K562 (cell line): ENCODE results near the gene MRPL30. TPM values are rescaled to one million over a fixed set of nuclear protein-coding genes. Genes with fewer than 3 reads are reported as not detected.
A peak's percentile ranks its signal among the peaks of the same experiment; 100 is the strongest.

ENCODE experiments used
- ATAC-seq: fragments of 200-7000 bp; cut with Tn5 transposase; 3 replicates; pipeline ENCODE4 v1.9.1; 2020; ENCODE audit warnings: moderate library complexity
- BruUV-seq: library from RNA; stranded (reverse); fragments of 400-500 nt; replicated peaks from 2 replicates; lab custom pipeline; 2021; lab: Mats Ljungman, UMichigan
- CTCF ChIA-PET: fragments of 300-600 bp; formaldehyde crosslinking; extraction: SDS; loops from one replicate; lab custom pipeline; 2021; ENCODE audit warnings: low intra/inter-chr PET ratio; lab: Yijun Ruan, JAX
- POLR2A ChIA-PET: fragments of 300-600, 350-650 bp; sonication (Branson Sonifier 250); formaldehyde crosslinking; extraction: SDS; loops from one replicate; lab custom pipeline; 2021; ENCODE audit warnings: antibody characterized with exemption, inconsistent platforms; lab: Yijun Ruan, JAX
- DNase-seq, 4 experiments: peaks; one replicate each; pipeline versions ENCODE4 v3.0.0 to v3.0.0-alpha.2; 2011 to 2018; ENCODE audit warnings: low spot score in 3 of 4, mixed read lengths in 3 of 4; ENCODE audit errors: extremely low read depth in 1 of 4
- FAIRE-seq: peaks from 2 replicates; lab custom pipeline; 2011; peaks lifted over from hg19 to GRCh38; lab: Jason Lieb, UNC
- H2AFZ ChIP-seq: 2 replicates; pipeline ENCODE4 v1.6.0; 2011; ENCODE audit warnings: low read depth, low read length, control low read depth, inconsistent platforms
- H3K27ac ChIP-seq: fragments of 200-600 bp; 3 replicates; pipeline ENCODE4 v1.8.0; 2011; ENCODE audit warnings: low read depth, mild to moderate bottlenecking, control low read depth, inconsistent platforms, low read length, moderate library complexity, mixed read lengths; ENCODE audit errors: extremely low read depth
- H3K27me3 ChIP-seq, 2 experiments: fragments of 300-600 bp in 1 of 2; 2 replicates in 1 of 2; 3 replicates in 1 of 2; pipeline versions ENCODE4 v1.6.0 to v1.8.0; 2011; ENCODE audit warnings: inconsistent platforms in 2 of 2, low read length in 2 of 2, mild to moderate bottlenecking in 1 of 2, mixed read lengths in 1 of 2, moderate library complexity in 1 of 2; ENCODE audit not compliant: control insufficient read depth in 2 of 2, insufficient read depth in 2 of 2
- H3K36me3 ChIP-seq: fragments of 300-600 bp; 3 replicates; pipeline ENCODE4 v1.8.0; 2011; ENCODE audit warnings: mild to moderate bottlenecking, low read length, inconsistent platforms; ENCODE audit not compliant: control insufficient read depth, insufficient read depth
- H3K4me1 ChIP-seq, 2 experiments: fragments of 200-600 bp in 1 of 2; replicated peaks in 1 of 2; 2 replicates in 1 of 2; 3 replicates in 1 of 2; pipeline versions ENCODE4 v1.5.1 to v1.8.0; 2011; ENCODE audit warnings: inconsistent platforms in 2 of 2, low read length in 2 of 2, mild to moderate bottlenecking in 1 of 2, mixed read lengths in 1 of 2, moderate library complexity in 1 of 2; ENCODE audit not compliant: control insufficient read depth in 2 of 2, insufficient read depth in 2 of 2
- H3K4me2 ChIP-seq: 2 replicates; pipeline ENCODE4 v1.6.1; 2011; ENCODE audit warnings: low read length, control low read depth, inconsistent platforms, mixed read lengths; ENCODE audit not compliant: insufficient read depth
- H3K4me3 ChIP-seq: fragments of 200-600 bp; sonication (generic), shearing (Covaris generic); 2 replicates; pipeline ENCODE4 v1.5.1; 2016; ENCODE audit warnings: control low read depth, inconsistent platforms
- H3K79me2 ChIP-seq: fragments of 200-600 bp; 3 replicates; pipeline ENCODE4 v1.8.0; 2011; ENCODE audit warnings: low read length, inconsistent platforms; ENCODE audit not compliant: control insufficient read depth, insufficient read depth
- H3K9ac ChIP-seq, 2 experiments: 2 replicates each; pipeline versions ENCODE4 v1.6.0 to v1.6.1; 2011; ENCODE audit warnings: low read depth in 2 of 2, low read length in 2 of 2, control low read depth in 1 of 2, inconsistent platforms in 1 of 2, mild to moderate bottlenecking in 1 of 2, mixed read lengths in 1 of 2; ENCODE audit not compliant: insufficient read depth in 1 of 2
- H3K9me1 ChIP-seq: one replicate; pipeline ENCODE4 v1.6.0; 2011; ENCODE audit warnings: inconsistent platforms, mild to moderate bottlenecking, low read length, moderate library complexity; ENCODE audit not compliant: control insufficient read depth, insufficient read depth
- H3K9me3 ChIP-seq: replicated peaks from 2 replicates; pipeline ENCODE4 v1.5.1; 2011; ENCODE audit warnings: low read depth, low read length, inconsistent platforms; ENCODE audit not compliant: control insufficient read depth, insufficient read depth
- H4K20me1 ChIP-seq: replicated peaks from 2 replicates; pipeline ENCODE4 v1.6.1; 2011; ENCODE audit warnings: low read length, inconsistent platforms, mixed read lengths; ENCODE audit not compliant: control insufficient read depth, insufficient read depth
- ADNP ChIP-seq: fragments of 200-800 bp; sonication (Bioruptor generic); IDR thresholded peaks from 2 replicates; pipeline ENCODE4 v1.6.1; 2016; ENCODE audit warnings: missing genetic modification characterization, missing compliant biosample characterization
- NFATC3 ChIP-seq: fragments of 450-650 bp; IDR thresholded peaks from 2 replicates; pipeline ENCODE4 v1.6.1; 2017; ENCODE audit warnings: mild to moderate bottlenecking
- POLR2A ChIP-seq: fragments of 450-650 bp; conservative IDR thresholded peaks from 2 replicates; pipeline ENCODE4 v1.6.1; 2016
- PYGO2 ChIP-seq: fragments of 450-650 bp; IDR thresholded peaks from 2 replicates; pipeline ENCODE4 v1.6.1; 2016; ENCODE audit warnings: mild to moderate bottlenecking, missing genetic modification characterization, moderate library complexity, missing compliant biosample characterization
- SAFB ChIP-seq: fragments of 200-400 bp; formaldehyde crosslinking; IDR thresholded peaks from 2 replicates; pipeline ENCODE4 v1.6.1; 2017; ENCODE audit warnings: low read depth, low read length, borderline replicate concordance
- TARDBP ChIP-seq: fragments of 450-650 bp; IDR thresholded peaks from 2 replicates; pipeline ENCODE4 v1.6.1; 2016
- ZNF121 ChIP-seq: sonication (generic); formaldehyde crosslinking; conservative IDR thresholded peaks from 2 replicates; pipeline ENCODE4 v1.8.0; 2022; ENCODE audit warnings: missing genetic modification reagents
- WGBS: fragments of 100-300 bp; shearing (Covaris generic); methylation state at CpG from one replicate; pipeline ENCODE4 v1.1.6; 2016; ENCODE audit warnings: low coverage, mixed read lengths; ENCODE audit not compliant: insufficient coverage; ENCODE audit errors: missing lambda C conversion rate; 5-methylcytosine and 5-hydroxymethylcytosine counted together
- in situ Hi-C: fragments of 300-500 bp; cut with MboI; formaldehyde crosslinking; loops from 4 replicates; pipeline ENCODE4 v1.15.0; 2018; ENCODE audit warnings: inconsistent platforms, mixed read lengths
- intact Hi-C: fragments of 100-400 bp; cut with micrococcal nuclease; formaldehyde crosslinking; loops from 2 replicates; pipeline ENCODE4 v1.14.2; 2022
- polyA plus RNA-seq, 8 experiments: library from polyadenylated mRNA; depleted of rRNA in 4 of 8; stranded (reverse) in 5 of 8; unstranded in 3 of 8; fragments of >200 nt; fragmentation: Nextera tagmentation in 2 of 8; fragmentation: Illumina TruSeq in 1 of 8; extraction: Ambion mirVana in 2 of 8; extraction: Trizol in 1 of 8; gene quantifications; 2 replicates each; pipeline versions ENCODE4 v1.2.1 to v1.2.3, GENCODE V29; 2011 to 2014; ENCODE audit warnings: inconsistent platforms in 1 of 8, missing spikeins in 1 of 8
- total RNA-seq, 7 experiments: library from RNA; depleted of rRNA in 6 of 7; stranded (reverse); fragments of >200 nt in 6 of 7; fragmentation: Illumina TruSeq in 2 of 7; extraction: Trizol in 2 of 7; gene quantifications; 2 replicates each; pipeline versions ENCODE4 v1.2.1 to v1.2.3, GENCODE V29; 2011 to 2021; ENCODE audit warnings: low replicate concordance in 1 of 7
- TF ChIP-seq, protein P1 (sequence below): fragments of 250-450 bp; sonication (Bioruptor Pico); IDR thresholded peaks from 2 replicates; pipeline ENCODE4 v1.5.0; 2021; ENCODE audit warnings: mild to moderate bottlenecking, borderline replicate concordance
- TF ChIP-seq, protein P2 (sequence below), 3 experiments: IDR thresholded peaks in 2 of 3; conservative IDR thresholded peaks in 1 of 3; 2 replicates each; pipeline ENCODE4 v1.5.1; 2011 to 2012; ENCODE audit warnings: low read length in 3 of 3, mild to moderate bottlenecking in 3 of 3, control low read depth in 2 of 3, improper control_type of control experiment in 1 of 3, inconsistent platforms in 1 of 3, low read depth in 1 of 3, mixed read lengths in 1 of 3, moderate library complexity in 1 of 3; ENCODE audit not compliant: insufficient read depth in 2 of 3

MRPL30 gene
- total and polyA plus RNA-seq, 9 of the 15 experiments (the other 6 are each of a cell fraction or from before 2014, with no cell fraction given) = 63.3 to 130 (median 87.0) TPM

DNA sequence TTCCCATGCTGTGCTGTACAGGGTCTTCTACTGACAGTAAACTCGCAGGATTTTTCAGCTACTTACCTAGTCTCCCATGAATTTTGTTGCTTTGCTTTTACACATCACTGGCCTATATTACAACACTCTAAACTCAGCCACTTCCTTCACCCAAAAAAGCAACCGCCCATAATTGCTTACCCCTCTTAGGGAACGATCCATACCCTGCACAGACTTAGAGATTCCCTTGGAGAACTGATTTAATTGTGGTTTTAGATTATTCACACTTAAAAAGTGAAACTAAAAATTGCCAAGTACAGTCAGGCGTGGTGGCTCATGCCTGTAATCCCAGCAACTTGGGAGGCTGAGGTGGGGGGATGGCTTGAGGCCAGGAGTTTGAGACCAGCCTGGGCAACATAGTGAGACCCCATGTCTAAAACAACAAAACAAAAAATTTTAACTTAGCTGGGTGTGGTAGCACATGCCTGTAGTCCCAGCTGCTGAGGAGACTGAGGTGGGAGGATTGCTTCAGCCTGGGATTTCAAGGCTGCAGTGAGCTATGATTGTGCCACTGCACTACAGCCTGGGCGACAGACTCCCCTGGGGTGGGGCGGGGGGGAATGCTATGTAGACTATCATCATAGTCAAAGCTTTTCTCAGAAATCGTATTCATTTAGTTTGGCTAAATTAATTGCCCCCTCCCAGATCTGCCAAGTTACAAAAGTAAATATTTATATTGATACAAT, 19.3 kb downstream of the MRPL30 start:
- no peak for FAIRE-seq
- in situ Hi-C loops = no loop called here

DNA sequence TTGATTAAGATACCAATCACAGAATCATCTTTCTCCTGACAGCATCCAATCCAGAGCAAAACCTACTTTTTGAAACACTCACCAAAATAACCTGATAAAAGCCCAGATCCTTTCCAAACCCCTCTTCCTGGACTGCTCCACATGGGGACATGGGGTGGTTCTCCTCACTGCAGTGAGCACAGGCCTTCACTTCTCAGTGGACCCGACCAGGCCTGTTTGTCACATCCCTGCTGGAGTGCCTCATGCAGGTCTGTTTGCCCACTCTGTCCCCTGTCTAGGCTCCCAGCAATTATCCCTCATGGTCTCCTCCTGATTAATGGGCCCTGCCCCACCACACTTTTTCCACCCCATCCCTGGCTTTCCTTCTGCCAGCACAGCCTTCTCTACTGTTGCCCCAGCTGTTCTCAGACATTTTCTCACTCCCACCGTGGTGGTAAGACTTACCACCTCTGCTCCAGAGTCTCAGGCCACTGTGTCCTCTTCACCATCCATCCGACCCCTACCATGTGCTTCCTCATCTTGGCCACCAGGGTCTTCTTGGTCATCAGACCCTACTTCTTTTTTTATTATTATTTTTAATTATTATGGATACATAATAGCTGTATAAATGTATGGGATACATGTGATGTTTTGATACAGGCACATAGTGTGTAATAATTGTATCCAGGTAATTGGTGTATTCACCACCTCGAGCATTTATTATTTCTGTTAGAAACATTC, 21.1 kb downstream of the MRPL30 start:
- in situ Hi-C loops (no loop called here), intact Hi-C loops (no loop called here)
- 60% methylated on average over 4 of the region's 4 CpGs for WGBS
- Histone ChIP-seq H3K4me3 (no peak overlapping the region), H3K4me1 (no peaks in the 10 kb centered on the region), H2AFZ (no peak overlapping the region), H3K9me3 (no peaks in the 10 kb centered on the region), H3K9me1 (no peaks in the 10 kb centered on the region), H3K27me3 (no peaks in the 10 kb centered on the region), H4K20me1 (no peaks in the 10 kb centered on the region), H3K9ac (no peak overlapping the region), H3K79me2 (no peaks in the 10 kb centered on the region), H3K27ac (no peak overlapping the region), H3K36me3 (peaks cover 19% of the 10 kb centered on the region; the same call in 2 of the 3 replicates), H3K4me2 (no peak overlapping the region)
- BruUV-seq = no TSS peak
- FAIRE-seq (no peak), DNase-seq (peak in 2 of 4 experiments; percentile 23 to 27), ATAC-seq (peak; percentile 33; the same call in 1 of the 3 replicates)
- ChIA-PET POLR2A (interaction anchor here (0.9 kb wide), 1 partner anchor 16 kb away, joined by 3 read pairs; no protein-coding TSS in a partner anchor), CTCF (no interaction called here)
- TF ChIP-seq ADNP (tag) (no peak), SAFB (no peak), POLR2A (no peak), TARDBP (no peak)
- TF ChIP-seq, protein P1, sequence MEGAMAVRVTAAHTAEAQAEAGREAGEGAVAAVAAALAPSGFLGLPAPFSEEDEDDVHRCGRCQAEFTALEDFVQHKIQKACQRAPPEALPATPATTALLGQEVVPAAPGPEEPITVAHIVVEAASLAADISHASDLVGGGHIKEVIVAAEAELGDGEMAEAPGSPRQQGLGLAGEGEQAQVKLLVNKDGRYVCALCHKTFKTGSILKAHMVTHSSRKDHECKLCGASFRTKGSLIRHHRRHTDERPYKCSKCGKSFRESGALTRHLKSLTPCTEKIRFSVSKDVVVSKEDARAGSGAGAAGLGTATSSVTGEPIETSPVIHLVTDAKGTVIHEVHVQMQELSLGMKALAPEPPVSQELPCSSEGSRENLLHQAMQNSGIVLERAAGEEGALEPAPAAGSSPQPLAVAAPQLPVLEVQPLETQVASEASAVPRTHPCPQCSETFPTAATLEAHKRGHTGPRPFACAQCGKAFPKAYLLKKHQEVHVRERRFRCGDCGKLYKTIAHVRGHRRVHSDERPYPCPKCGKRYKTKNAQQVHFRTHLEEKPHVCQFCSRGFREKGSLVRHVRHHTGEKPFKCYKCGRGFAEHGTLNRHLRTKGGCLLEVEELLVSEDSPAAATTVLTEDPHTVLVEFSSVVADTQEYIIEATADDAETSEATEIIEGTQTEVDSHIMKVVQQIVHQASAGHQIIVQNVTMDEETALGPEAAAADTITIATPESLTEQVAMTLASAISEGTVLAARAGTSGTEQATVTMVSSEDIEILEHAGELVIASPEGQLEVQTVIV (CRISPR knock-in tag) = no peak
- TF ChIP-seq, protein P2, sequence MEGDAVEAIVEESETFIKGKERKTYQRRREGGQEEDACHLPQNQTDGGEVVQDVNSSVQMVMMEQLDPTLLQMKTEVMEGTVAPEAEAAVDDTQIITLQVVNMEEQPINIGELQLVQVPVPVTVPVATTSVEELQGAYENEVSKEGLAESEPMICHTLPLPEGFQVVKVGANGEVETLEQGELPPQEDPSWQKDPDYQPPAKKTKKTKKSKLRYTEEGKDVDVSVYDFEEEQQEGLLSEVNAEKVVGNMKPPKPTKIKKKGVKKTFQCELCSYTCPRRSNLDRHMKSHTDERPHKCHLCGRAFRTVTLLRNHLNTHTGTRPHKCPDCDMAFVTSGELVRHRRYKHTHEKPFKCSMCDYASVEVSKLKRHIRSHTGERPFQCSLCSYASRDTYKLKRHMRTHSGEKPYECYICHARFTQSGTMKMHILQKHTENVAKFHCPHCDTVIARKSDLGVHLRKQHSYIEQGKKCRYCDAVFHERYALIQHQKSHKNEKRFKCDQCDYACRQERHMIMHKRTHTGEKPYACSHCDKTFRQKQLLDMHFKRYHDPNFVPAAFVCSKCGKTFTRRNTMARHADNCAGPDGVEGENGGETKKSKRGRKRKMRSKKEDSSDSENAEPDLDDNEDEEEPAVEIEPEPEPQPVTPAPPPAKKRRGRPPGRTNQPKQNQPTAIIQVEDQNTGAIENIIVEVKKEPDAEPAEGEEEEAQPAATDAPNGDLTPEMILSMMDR (IDR thresholded peaks at IDR 0.05 in 2 of 3, conservative IDR thresholded peaks at IDR 0.05 in 1 of 3; ENCODE audit: insufficient read depth in 2 of 3, low read depth in 1 of 3, low read length in 3 of 3) = 0 out of 6 replicates have a peak, but pooled peaks of 1 of the 3 experiments have one; percentile 25

More for the DNA sequence above, 19.3 kb downstream of the MRPL30 start:
- ChIA-PET CTCF (no interaction called here), POLR2A (interaction anchor here (0.6 to 1.2 kb wide), 2 partner anchors 15 to 214 kb away, joined by 3 to 4 read pairs; no protein-coding TSS in a partner anchor)
- ATAC-seq (peak; percentile 32; the same call in 1 of the 3 replicates), DNase-seq (no peak)
- no peak overlapping the region for H3K4me3 ChIP-seq
- H3K27ac ChIP-seq = no peak overlapping the region
- no peaks in the 10 kb centered on the region for H3K9me1 ChIP-seq
- H3K4me2 ChIP-seq = no peak overlapping the region
- H3K9me3 ChIP-seq = no peaks in the 10 kb centered on the region
- no peaks in the 10 kb centered on the region for H4K20me1 ChIP-seq
- no TSS peak for BruUV-seq
- H3K9ac ChIP-seq = no peak overlapping the region
- peaks cover 38% of the 10 kb centered on the region; the same call in 2 of the 3 replicates for H3K36me3 ChIP-seq
- TF ChIP-seq PYGO2 = no peak
- peak; percentile 56; the same call in 1 of the 2 replicates for TF ChIP-seq ZNF121 (CRISPR knock-in tag)
- TF ChIP-seq NFATC3 = no peak
- TF ChIP-seq, all 486 proteins: peak for 1
- Histone ChIP-seq H3K4me1 (no peaks in the 10 kb centered on the region), H3K79me2 (no peaks in the 10 kb centered on the region), H3K27me3 (no peaks in the 10 kb centered on the region), H2AFZ (no peak overlapping the region)
- WGBS = 81% methylated on average over 7 of the region's 7 CpGs
- intact Hi-C loops = no loop called here
